Measurements from ENCODE around the gene ZNF783.

Gene ZNF783

DNA sequence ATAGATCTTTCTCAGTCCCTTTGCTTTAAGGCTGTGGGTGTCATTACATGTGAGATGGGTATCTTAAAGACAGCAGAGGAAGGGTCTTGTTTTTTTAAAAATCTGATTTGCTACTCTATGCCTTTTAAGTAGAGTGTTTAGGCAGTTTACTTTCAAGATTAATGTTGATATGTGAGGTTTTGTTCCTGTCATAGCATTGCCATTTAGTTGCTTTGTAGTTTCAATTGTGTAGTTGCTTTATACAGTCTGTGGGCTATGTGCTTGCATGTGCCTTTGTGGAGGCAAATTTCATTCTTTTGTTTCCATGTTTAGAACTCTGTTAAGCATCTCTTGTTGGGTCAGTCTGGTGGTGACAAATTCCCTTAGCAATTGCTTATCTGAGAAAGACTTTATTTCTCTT is 54.6 kb downstream of the ZNF783 start:
- no peak overlapping the region for H2AFZ ChIP-seq (ENCODE audit: low read length)
- no peaks in the 10 kb centered on the region for H3K9me2 ChIP-seq (replicated peaks; ENCODE audit: insufficient read depth, low read length)
- H4K20me1 ChIP-seq (ENCODE audit: insufficient read depth, low read length) = no peaks in the 10 kb centered on the region
- no peaks in the 10 kb centered on the region for H3K9me3 ChIP-seq (replicated peaks; ENCODE audit: insufficient read depth, low read length)
- no peak overlapping the region for H3K4me3 ChIP-seq (ENCODE audit: low read length)
- H3K4me2 ChIP-seq (ENCODE audit: low read depth, low read length) = no peak overlapping the region
- TF ChIP-seq EZH2phosphoT487 (IDR thresholded peaks at IDR 0.05; ENCODE audit: low read length) (no peak), EZH2 (optimal IDR thresholded peaks at IDR 0.05; ENCODE audit: low read depth, low read length) (no peak)
- TF ChIP-seq, protein P1, sequence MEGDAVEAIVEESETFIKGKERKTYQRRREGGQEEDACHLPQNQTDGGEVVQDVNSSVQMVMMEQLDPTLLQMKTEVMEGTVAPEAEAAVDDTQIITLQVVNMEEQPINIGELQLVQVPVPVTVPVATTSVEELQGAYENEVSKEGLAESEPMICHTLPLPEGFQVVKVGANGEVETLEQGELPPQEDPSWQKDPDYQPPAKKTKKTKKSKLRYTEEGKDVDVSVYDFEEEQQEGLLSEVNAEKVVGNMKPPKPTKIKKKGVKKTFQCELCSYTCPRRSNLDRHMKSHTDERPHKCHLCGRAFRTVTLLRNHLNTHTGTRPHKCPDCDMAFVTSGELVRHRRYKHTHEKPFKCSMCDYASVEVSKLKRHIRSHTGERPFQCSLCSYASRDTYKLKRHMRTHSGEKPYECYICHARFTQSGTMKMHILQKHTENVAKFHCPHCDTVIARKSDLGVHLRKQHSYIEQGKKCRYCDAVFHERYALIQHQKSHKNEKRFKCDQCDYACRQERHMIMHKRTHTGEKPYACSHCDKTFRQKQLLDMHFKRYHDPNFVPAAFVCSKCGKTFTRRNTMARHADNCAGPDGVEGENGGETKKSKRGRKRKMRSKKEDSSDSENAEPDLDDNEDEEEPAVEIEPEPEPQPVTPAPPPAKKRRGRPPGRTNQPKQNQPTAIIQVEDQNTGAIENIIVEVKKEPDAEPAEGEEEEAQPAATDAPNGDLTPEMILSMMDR (IDR thresholded peaks at IDR 0.05; ENCODE audit: low read length) = no peak
- peak; percentile 13 for DNase-seq
- H3K4me1 ChIP-seq (ENCODE audit: low read length) = no peaks in the 10 kb centered on the region
- H3K9ac ChIP-seq (ENCODE audit: low read length) = no peak overlapping the region
- no peaks in the 10 kb centered on the region for H3K27me3 ChIP-seq (replicated peaks; ENCODE audit: insufficient read depth, low read length)
- no peak overlapping the region for H3K27ac ChIP-seq (ENCODE audit: low read length)
- no peaks in the 10 kb centered on the region for H3F3A ChIP-seq (ENCODE audit: insufficient read depth, low read length)
- H3K36me3 ChIP-seq (replicated peaks; ENCODE audit: insufficient read depth, low read length) = no peaks in the 10 kb centered on the region
- no peaks in the 10 kb centered on the region for H3K79me2 ChIP-seq (ENCODE audit: low read length)

DNA sequence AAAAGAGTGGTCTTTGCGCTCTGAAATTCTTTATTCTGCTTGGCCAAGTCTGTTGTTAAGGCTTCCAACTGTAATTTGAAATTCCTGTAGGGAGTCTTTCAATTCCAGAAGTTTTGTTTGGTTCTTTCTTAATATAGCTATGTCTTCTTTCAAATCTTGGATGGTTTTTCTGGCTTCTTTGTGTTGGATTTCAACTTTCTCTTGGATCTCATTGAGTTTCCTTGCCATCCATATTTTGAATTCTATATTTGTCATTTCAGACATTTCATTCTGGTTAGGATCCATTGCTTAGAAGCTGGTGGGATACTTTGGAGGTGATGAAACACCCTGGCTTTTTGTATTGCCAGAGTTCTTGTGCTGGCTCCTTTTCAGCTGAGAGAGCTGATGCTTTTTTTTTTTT is 55.5 kb downstream of the ZNF783 start:
- Histone ChIP-seq H3K9ac (ENCODE audit: low read length) (no peak overlapping the region), H3K9me3 (replicated peaks; ENCODE audit: insufficient read depth, low read length) (no peaks in the 10 kb centered on the region), H3K4me3 (ENCODE audit: low read length) (no peak overlapping the region), H2AFZ (ENCODE audit: low read length) (no peak overlapping the region), H3K79me2 (ENCODE audit: low read length) (no peaks in the 10 kb centered on the region), H3K27ac (ENCODE audit: low read length) (no peak overlapping the region), H3K36me3 (replicated peaks; ENCODE audit: insufficient read depth, low read length) (no peaks in the 10 kb centered on the region), H3K27me3 (replicated peaks; ENCODE audit: insufficient read depth, low read length) (no peaks in the 10 kb centered on the region), H3K9me2 (replicated peaks; ENCODE audit: insufficient read depth, low read length) (no peaks in the 10 kb centered on the region), H3K4me1 (ENCODE audit: low read length) (0 out of 2 replicates have a peak, but pooled peaks cover 2% of the 10 kb centered on the region), H4K20me1 (ENCODE audit: insufficient read depth, low read length) (no peaks in the 10 kb centered on the region), H3K4me2 (ENCODE audit: low read depth, low read length) (no peak overlapping the region), H3F3A (ENCODE audit: insufficient read depth, low read length) (no peaks in the 10 kb centered on the region)
- TF ChIP-seq EZH2phosphoT487 (IDR thresholded peaks at IDR 0.05; ENCODE audit: low read length) (no peak), EZH2 (optimal IDR thresholded peaks at IDR 0.05; ENCODE audit: low read depth, low read length) (no peak)
- TF ChIP-seq, protein P1 (IDR thresholded peaks at IDR 0.05; ENCODE audit: low read length) = no peak
- no peak for DNase-seq

GRCh38 chr7:149317986-149318672 is 56.1 kb downstream of the ZNF783 start:
- Histone ChIP-seq H3F3A (ENCODE audit: insufficient read depth, low read length) (no peaks in the 10 kb centered on the region), H4K20me1 (ENCODE audit: insufficient read depth, low read length) (no peaks in the 10 kb centered on the region), H3K4me2 (ENCODE audit: low read depth, low read length) (no peak overlapping the region), H3K4me3 (ENCODE audit: low read length) (no peak overlapping the region), H3K9ac (ENCODE audit: low read length) (no peak overlapping the region), H3K27ac (ENCODE audit: low read length) (no peak overlapping the region), H3K79me2 (ENCODE audit: low read length) (no peaks in the 10 kb centered on the region), H3K9me3 (replicated peaks; ENCODE audit: insufficient read depth, low read length) (no peaks in the 10 kb centered on the region), H3K4me1 (ENCODE audit: low read length) (0 out of 2 replicates have a peak, but pooled peaks cover 3% of the 10 kb centered on the region), H3K36me3 (replicated peaks; ENCODE audit: insufficient read depth, low read length) (no peaks in the 10 kb centered on the region), H3K9me2 (replicated peaks; ENCODE audit: insufficient read depth, low read length) (no peaks in the 10 kb centered on the region), H2AFZ (ENCODE audit: low read length) (no peak overlapping the region), H3K27me3 (replicated peaks; ENCODE audit: insufficient read depth, low read length) (no peaks in the 10 kb centered on the region)
- DNase-seq = no peak
- TF ChIP-seq, protein P1 (IDR thresholded peaks at IDR 0.05; ENCODE audit: low read length) = peak; percentile 28
- TF ChIP-seq EZH2 (optimal IDR thresholded peaks at IDR 0.05; ENCODE audit: low read depth, low read length) = no peak
- TF ChIP-seq EZH2phosphoT487 (IDR thresholded peaks at IDR 0.05; ENCODE audit: low read length) = no peak
